ENCODE measurements around the gene KLHL26. TPM values are rescaled to one million over a fixed set of nuclear protein-coding genes. Genes with fewer than 3 reads are reported as not detected.

Gene KLHL26
- total and polyA plus RNA-seq, 4 experiments from 2014 or later = 4.4 to 14.8 (median 10.6) TPM

Other genes with a start within 250 kb of the KLHL26 start
- under 1 TPM; 0.73 to 0.91 TPM for gene LRRC25, start 239.4 kb upstream of the KLHL26 start, total RNA-seq
- gene LRRC25, start 239.4 kb upstream of the KLHL26 start, polyA plus RNA-seq = under 1 TPM in 1 of 2 donors, not detected in 1; 0.07 TPM
- 10 to 100 TPM; 71.3 to 73.4 TPM for gene SSBP4, start 217.6 kb upstream of the KLHL26 start, total RNA-seq
- gene SSBP4, start 217.6 kb upstream of the KLHL26 start, polyA plus RNA-seq = 100 to 1,000 TPM in 1 of 2 donors, 10 to 100 TPM in 1; 81.5 to 108 TPM
- gene ISYNA1, start 198.9 kb upstream of the KLHL26 start, total RNA-seq = 10 to 100 TPM; 37.1 to 43.2 TPM
- gene ISYNA1, start 198.9 kb upstream of the KLHL26 start, polyA plus RNA-seq = 10 to 100 TPM; 27.5 to 36.3 TPM
- gene ELL, start 115.0 kb upstream of the KLHL26 start, total RNA-seq = 10 to 100 TPM; 34.9 to 35.9 TPM
- 10 to 100 TPM in 1 of 2 donors, 1 to 10 TPM in 1; 6.5 to 16.7 TPM for gene ELL, start 115.0 kb upstream of the KLHL26 start, polyA plus RNA-seq
- 100 to 1,000 TPM; 231 to 249 TPM for gene FKBP8, start 93.5 kb upstream of the KLHL26 start, total RNA-seq
- gene FKBP8, start 93.5 kb upstream of the KLHL26 start, polyA plus RNA-seq = 100 to 1,000 TPM in 1 of 2 donors, 10 to 100 TPM in 1; 82.4 to 130 TPM
- 10 to 100 TPM; 95.3 to 95.6 TPM for gene KXD1, start 79.2 kb upstream of the KLHL26 start, total RNA-seq
- 10 to 100 TPM; 88.8 to 94.3 TPM for gene KXD1, start 79.2 kb upstream of the KLHL26 start, polyA plus RNA-seq
- 1,000 to 10,000 TPM; 1,962 to 1,978 TPM for gene UBA52, start 65.2 kb upstream of the KLHL26 start, total RNA-seq
- 1,000 to 10,000 TPM; 1,135 to 1,692 TPM for gene UBA52, start 65.2 kb upstream of the KLHL26 start, polyA plus RNA-seq
- 100 to 1,000 TPM; 150 to 154 TPM for gene REX1BD, start 48.2 kb upstream of the KLHL26 start, total RNA-seq
- gene REX1BD, start 48.2 kb upstream of the KLHL26 start, polyA plus RNA-seq = 100 to 1,000 TPM; 148 to 156 TPM
- gene CRLF1, start 30.2 kb upstream of the KLHL26 start, total RNA-seq = not detected
- gene CRLF1, start 30.2 kb upstream of the KLHL26 start, polyA plus RNA-seq = under 1 TPM in 1 of 2 donors, not detected in 1; 0.70 TPM
- not detected for gene TMEM59L, start 24.2 kb upstream of the KLHL26 start, total RNA-seq
- not detected for gene TMEM59L, start 24.2 kb upstream of the KLHL26 start, polyA plus RNA-seq
- 10 to 100 TPM; 19.6 to 20.8 TPM for gene CRTC1, start 46.7 kb downstream of the KLHL26 start, total RNA-seq
- 1 to 10 TPM in 1 of 2 donors, not detected in 1; 1.7 TPM for gene CRTC1, start 46.7 kb downstream of the KLHL26 start, polyA plus RNA-seq
- gene COMP, start 154.3 kb downstream of the KLHL26 start, total RNA-seq = not detected
- not detected for gene COMP, start 154.3 kb downstream of the KLHL26 start, polyA plus RNA-seq
- gene UPF1, start 194.9 kb downstream of the KLHL26 start, total RNA-seq = 100 to 1,000 TPM; 127 to 130 TPM
- 10 to 100 TPM in 1 of 2 donors, 1 to 10 TPM in 1; 2.6 to 21.9 TPM for gene UPF1, start 194.9 kb downstream of the KLHL26 start, polyA plus RNA-seq

All from CD4-positive, alpha-beta memory T cell (primary cell).